ENCODE data around the gene AGBL2.

AGBL2 gene

GRCh38 chr11:47724041-47724729 lies 9.0 kb upstream of the AGBL2 start:
- Histone ChIP-seq H3K27me3 (no peaks in the 10 kb centered on the region), H3K4me1 (ENCODE audit: control insufficient read depth in 1 of 2, insufficient read depth in 1 of 2, low read depth in 1 of 2, low read length in 1 of 2) (peaks cover 0 to 7% of the 10 kb centered on the region in 2 experiments), H3K4me3 (ENCODE audit: low read depth in 1 of 2, low read length in 1 of 2) (no peak overlapping the region), H3K9me3 (no peaks in the 10 kb centered on the region), H3K36me3 (peaks cover 65% of the 10 kb centered on the region), H3K27ac (no peak overlapping the region)
- TF ChIP-seq CTCF (IDR thresholded peaks at IDR 0.05), result no peak

GRCh38 chr11:47723041-47723440 lies 7.9 kb upstream of the AGBL2 start:
- Histone ChIP-seq H3K4me1 (ENCODE audit: control insufficient read depth in 1 of 2, insufficient read depth in 1 of 2, low read depth in 1 of 2, low read length in 1 of 2) (peaks cover 0 to 7% of the 10 kb centered on the region in 2 experiments), H3K36me3 (peaks cover 65% of the 10 kb centered on the region), H3K27me3 (no peaks in the 10 kb centered on the region), H3K9me3 (no peaks in the 10 kb centered on the region), H3K27ac (no peak overlapping the region), H3K4me3 (ENCODE audit: low read depth in 1 of 2, low read length in 1 of 2) (no peak overlapping the region)
- TF ChIP-seq CTCF (IDR thresholded peaks at IDR 0.05), result no peak

- no peak overlapping the region for H3K4me3 ChIP-seq (ENCODE audit: low read depth in 1 of 2, low read length in 1 of 2)
- no peak for TF ChIP-seq CTCF (IDR thresholded peaks at IDR 0.05)
- peaks cover 62% of the 10 kb centered on the region for H3K36me3 ChIP-seq
- peaks cover 0 to 3% of the 10 kb centered on the region in 2 experiments for H3K4me1 ChIP-seq (ENCODE audit: control insufficient read depth in 1 of 2, insufficient read depth in 1 of 2, low read depth in 1 of 2, low read length in 1 of 2)
- H3K27ac ChIP-seq, result no peak overlapping the region
- H3K9me3 ChIP-seq, result no peaks in the 10 kb centered on the region
- no peaks in the 10 kb centered on the region for H3K27me3 ChIP-seq
These were observed 5.5 kb upstream of the AGBL2 start for GRCh38 chr11:47720651-47721050.

GRCh38 chr11:47716692-47717091 lies 1.5 kb upstream of the AGBL2 start:
- peak overlapping the region; percentile 22 for H3K27ac ChIP-seq

GRCh38 chr11:47714554-47715081 lies 551 bp downstream of the AGBL2 start:
- no peak for TF ChIP-seq CTCF (IDR thresholded peaks at IDR 0.05)
- H3K27ac ChIP-seq, result peak overlapping the region; percentile 74
- no peaks in the 10 kb centered on the region for H3K27me3 ChIP-seq
- H3K4me3 ChIP-seq (ENCODE audit: low read depth in 1 of 2, low read length in 1 of 2), result peak overlapping the region; percentile 75 to 91
- no peaks in the 10 kb centered on the region for H3K9me3 ChIP-seq
- H3K36me3 ChIP-seq, result peaks cover 20% of the 10 kb centered on the region
- H3K4me1 ChIP-seq (ENCODE audit: control insufficient read depth in 1 of 2, insufficient read depth in 1 of 2, low read depth in 1 of 2, low read length in 1 of 2), result peaks cover 15 to 16% of the 10 kb centered on the region in 2 experiments

More at GRCh38 chr11:47716692-47717091, 1.5 kb upstream of the AGBL2 start:
- peaks cover 15 to 16% of the 10 kb centered on the region in 2 experiments for H3K4me1 ChIP-seq (ENCODE audit: control insufficient read depth in 1 of 2, insufficient read depth in 1 of 2, low read depth in 1 of 2, low read length in 1 of 2)
- H3K9me3 ChIP-seq, result no peaks in the 10 kb centered on the region
- no peaks in the 10 kb centered on the region for H3K27me3 ChIP-seq
- no peak for TF ChIP-seq CTCF (IDR thresholded peaks at IDR 0.05)
- peaks cover 37% of the 10 kb centered on the region for H3K36me3 ChIP-seq
- no peak overlapping the region for H3K4me3 ChIP-seq (ENCODE audit: low read depth in 1 of 2, low read length in 1 of 2)
